BJ (cell line): Measurements from ENCODE around the gene TPCN2. TPM values are rescaled to one million over a fixed set of nuclear protein-coding genes. Genes with fewer than 3 reads are reported as not detected.

Source experiments
- CTCF ChIA-PET: fragments of 350-600 bp; formaldehyde crosslinking; extraction: SDS; loops from one replicate; lab custom pipeline; 2021; ENCODE audit warnings: antibody characterized with exemption, inconsistent platforms; lab: Yijun Ruan, JAX
- POLR2A ChIA-PET: fragments of 300-600 bp; sonication (Branson Sonifier 250); formaldehyde crosslinking; extraction: SDS; loops from one replicate; lab custom pipeline; 2021; ENCODE audit warnings: antibody characterized with exemption; lab: Charles Lee
- DNase-seq: peaks from one replicate; pipeline ENCODE4 v3.0.0-alpha.2; 2011; ENCODE audit warnings: low read depth
- H3K27me3 ChIP-seq: 2 replicates; pipeline ENCODE4 v1.6.0; 2011; ENCODE audit warnings: low read length; ENCODE audit not compliant: control insufficient read depth, insufficient read depth
- H3K36me3 ChIP-seq: 2 replicates; pipeline ENCODE4 v1.5.1; 2011; ENCODE audit warnings: low read length; ENCODE audit not compliant: control insufficient read depth, insufficient read depth
- H3K4me3 ChIP-seq: 2 replicates; pipeline ENCODE4 v1.5.1; 2011; ENCODE audit warnings: low read depth, mild to moderate bottlenecking, control low read depth, low read length
- CTCF ChIP-seq: IDR thresholded peaks from 2 replicates; pipeline ENCODE4 v1.5.1; 2011; ENCODE audit warnings: low read depth, mild to moderate bottlenecking, control low read depth, inconsistent platforms, low read length, moderate library complexity; ENCODE audit not compliant: insufficient read depth
- polyA plus RNA-seq: library from polyadenylated mRNA; depleted of rRNA; stranded (reverse); fragments of >200 nt; gene quantifications from 2 replicates; pipeline ENCODE4 v1.2.3, GENCODE V29; 2011

The TPCN2 gene
- polyA plus RNA-seq, 1 experiment, result 9.9 TPM

- no peak for DNase-seq
- H3K4me3 ChIP-seq, result no peak overlapping the region
- H3K36me3 ChIP-seq, result peaks cover 6% of the 10 kb centered on the region
- CTCF ChIA-PET, result interaction anchor here (2.1 kb wide), 1 partner anchor 11 kb away, joined by 5 read pairs; no protein-coding TSS in a partner anchor
- H3K27me3 ChIP-seq, result no peaks in the 10 kb centered on the region
- POLR2A ChIA-PET, result interaction anchor here (0.7 kb wide), 1 partner anchor 50 kb away, joined by 3 read pairs; no protein-coding TSS in a partner anchor
- TF ChIP-seq CTCF, result no peak
These were observed 2.9 kb downstream of the TPCN2 start for GRCh38 chr11:69051381-69052342.

GRCh38 chr11:69052343-69053168 lies 3.8 kb downstream of the TPCN2 start:
- POLR2A ChIA-PET, result interaction anchor here (0.7 kb wide), 1 partner anchor 51 kb away, joined by 3 read pairs; no protein-coding TSS in a partner anchor

GRCh38 chr11:69053169-69053477 lies 4.4 kb downstream of the TPCN2 start:
- POLR2A ChIA-PET, result no interaction called here
- TF ChIP-seq CTCF, result no peak
- no peaks in the 10 kb centered on the region for H3K27me3 ChIP-seq
- CTCF ChIA-PET, result interaction anchor here (2.1 kb wide), 1 partner anchor 10 kb away, joined by 5 read pairs; no protein-coding TSS in a partner anchor
- no peak for DNase-seq
- no peak overlapping the region for H3K4me3 ChIP-seq
- H3K36me3 ChIP-seq, result peaks cover 14% of the 10 kb centered on the region

More at GRCh38 chr11:69052343-69053168, 3.8 kb downstream of the TPCN2 start:
- no peak for DNase-seq
- TF ChIP-seq CTCF, result no peak
- Histone ChIP-seq H3K4me3 (no peak overlapping the region), H3K27me3 (no peaks in the 10 kb centered on the region), H3K36me3 (peaks cover 10% of the 10 kb centered on the region)
- CTCF ChIA-PET, result interaction anchor here (2.1 kb wide), 1 partner anchor 10 kb away, joined by 5 read pairs; no protein-coding TSS in a partner anchor

- no peak for DNase-seq
- ChIA-PET POLR2A (no interaction called here), CTCF (no interaction called here)
- Histone ChIP-seq H3K36me3 (peaks cover 16% of the 10 kb centered on the region), H3K4me3 (no peak overlapping the region), H3K27me3 (no peaks in the 10 kb centered on the region)
- no peak for TF ChIP-seq CTCF
These were observed 5.0 kb downstream of the TPCN2 start for GRCh38 chr11:69053546-69054396.
